Activated CD4-positive, alpha-beta T cell treated with anti-CD3 and anti-CD28 coated beads, Interleukin-2, amount 50 U/mL, for 48 hours (primary cell): ENCODE results near the gene CSTF1.
"Not testable (repeated sequence)": the region's sequence is repeated elsewhere in the genome, so short reads cannot be mapped to it uniquely, and the experiment has no call there.

ENCODE experiments used
- DNase-seq, 2 experiments: peaks; one replicate each; pipeline ENCODE4 v3.0.0-alpha.2; 2020

CSTF1 gene

DNA sequence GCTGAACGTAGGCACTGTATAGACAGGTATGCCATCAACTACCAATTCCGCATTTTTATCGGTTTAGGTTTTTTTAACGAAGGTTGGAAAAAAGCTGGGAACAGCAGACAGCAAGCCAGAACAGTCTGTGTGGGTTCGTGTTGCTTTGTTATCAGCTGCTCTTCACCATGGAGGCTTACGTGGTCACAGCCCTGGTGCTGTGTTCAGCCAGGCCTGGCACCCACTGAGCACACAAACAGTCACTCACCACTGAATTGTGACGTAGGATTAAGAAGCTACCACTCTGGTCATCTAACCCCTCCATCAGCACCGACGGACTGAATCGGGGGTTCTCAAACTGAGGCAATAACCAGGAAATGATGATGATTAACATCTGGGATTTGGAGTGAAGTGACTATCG lies 20.5 kb upstream of the CSTF1 start:
- DNase-seq: no peak

DNA sequence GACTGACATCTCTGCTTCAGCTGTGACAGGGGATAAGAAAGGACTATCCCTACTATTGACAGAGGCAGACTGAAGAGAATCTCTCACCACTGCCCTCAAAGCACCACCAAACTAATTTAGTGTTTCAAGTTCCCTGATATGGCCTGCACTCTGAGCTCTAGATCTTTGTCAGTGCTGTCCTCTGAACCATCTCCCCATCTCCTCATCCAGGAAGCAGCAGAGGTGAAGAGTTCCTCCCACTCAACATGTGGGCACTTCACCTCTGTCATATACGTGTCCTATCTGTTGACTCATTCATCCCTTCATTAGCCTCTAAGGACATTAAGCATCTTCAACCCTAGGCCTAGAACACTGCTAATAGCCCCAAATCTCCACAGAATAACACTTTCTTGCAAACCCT lies 19.6 kb upstream of the CSTF1 start:
- no peak for DNase-seq

DNA sequence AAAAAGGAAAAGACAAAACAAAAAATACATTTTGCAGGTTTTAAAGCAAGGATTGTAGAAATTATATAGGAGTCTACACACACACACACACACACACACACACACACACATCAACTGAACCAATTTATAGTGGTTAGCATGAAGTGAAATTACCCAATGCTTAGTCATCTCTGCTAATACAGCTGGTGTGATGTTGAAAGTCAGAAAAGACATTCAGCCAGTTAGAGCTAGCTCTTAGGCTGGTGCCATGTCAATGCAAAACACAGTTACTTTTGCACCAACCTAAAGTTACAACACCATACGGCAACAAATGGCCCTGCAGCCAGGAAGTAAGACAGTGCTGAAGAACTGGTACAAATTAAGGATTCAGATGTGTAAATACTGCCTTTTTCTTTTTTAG lies 18.5 kb upstream of the CSTF1 start:
- DNase-seq: no peak

- DNase-seq: no peak
These were observed 16.1 kb upstream of the CSTF1 start for GRCh38 chr20:56376331-56376730.

- DNase-seq: no peak
These were observed 14.1 kb upstream of the CSTF1 start for GRCh38 chr20:56378386-56378785.

DNA sequence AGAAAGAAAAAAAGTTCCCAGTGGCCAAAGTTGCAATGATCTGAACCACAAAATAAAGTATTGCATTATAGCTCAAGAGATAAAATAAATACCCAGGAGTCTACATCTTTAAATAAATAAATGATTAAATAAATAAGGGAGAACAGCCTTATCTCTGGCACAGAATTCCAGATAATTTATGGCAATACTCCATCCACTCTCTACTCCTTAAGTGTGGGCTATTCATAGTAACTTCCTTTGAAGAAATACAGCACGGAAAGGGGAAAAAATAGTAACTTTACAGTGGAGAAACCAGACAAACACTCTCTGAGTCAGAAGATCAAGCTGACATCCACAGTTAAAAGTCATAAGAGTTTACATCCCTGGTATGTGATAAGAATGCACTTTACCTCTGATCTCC lies 12.1 kb upstream of the CSTF1 start:
- no peak for DNase-seq

GRCh38 chr20:56381501-56381900 lies 10.9 kb upstream of the CSTF1 start:
- DNase-seq: no peak

- DNase-seq: no peak
These were observed 9.7 kb upstream of the CSTF1 start for GRCh38 chr20:56382696-56383095.

- no peak for DNase-seq
These were observed 9.1 kb upstream of the CSTF1 start for GRCh38 chr20:56383334-56383733.

- DNase-seq: no peak
These were observed 7.3 kb upstream of the CSTF1 start for GRCh38 chr20:56385130-56385529.

DNA sequence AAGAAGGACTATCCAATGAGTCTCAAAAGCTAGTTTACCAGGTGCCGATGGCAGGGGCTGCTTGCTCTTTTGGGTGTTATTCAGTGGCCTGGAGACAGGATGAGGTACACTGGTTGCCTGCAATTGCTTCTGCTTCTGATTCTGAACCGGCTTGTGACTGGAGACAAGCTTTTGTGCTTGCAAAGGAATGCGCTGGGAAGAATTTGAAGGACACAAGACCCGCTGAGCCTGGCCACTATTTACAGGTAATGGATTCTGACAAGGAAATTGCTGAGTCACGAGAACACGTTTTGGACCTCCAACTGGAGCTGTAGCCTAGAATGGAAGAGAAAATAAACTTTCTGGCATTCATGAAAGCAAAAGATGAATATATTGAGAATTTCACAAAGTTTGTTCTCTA lies 6.2 kb upstream of the CSTF1 start:
- no peak for DNase-seq

DNA sequence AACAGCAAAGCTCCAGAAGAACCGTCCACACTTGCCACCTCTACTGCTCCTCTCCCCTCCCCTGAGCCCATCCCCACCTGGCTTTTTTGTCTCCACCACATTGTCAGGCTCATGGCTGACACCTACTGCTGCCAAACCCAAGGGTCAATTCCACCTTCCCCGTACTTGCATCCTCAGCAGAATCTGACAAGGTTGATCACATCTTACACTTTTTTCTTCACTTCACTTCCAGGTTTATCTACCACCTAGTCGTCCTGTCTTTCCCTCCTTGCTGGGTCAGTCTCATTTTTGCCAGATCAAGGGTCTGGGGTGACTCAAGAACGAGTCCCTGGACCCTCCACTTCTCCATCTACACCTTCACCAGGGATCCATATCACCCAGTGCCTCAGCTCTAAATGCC lies 3.6 kb upstream of the CSTF1 start:
- DNase-seq: no peak

- no peak for DNase-seq
These were observed 2.6 kb upstream of the CSTF1 start for GRCh38 chr20:56389807-56390206.

DNA sequence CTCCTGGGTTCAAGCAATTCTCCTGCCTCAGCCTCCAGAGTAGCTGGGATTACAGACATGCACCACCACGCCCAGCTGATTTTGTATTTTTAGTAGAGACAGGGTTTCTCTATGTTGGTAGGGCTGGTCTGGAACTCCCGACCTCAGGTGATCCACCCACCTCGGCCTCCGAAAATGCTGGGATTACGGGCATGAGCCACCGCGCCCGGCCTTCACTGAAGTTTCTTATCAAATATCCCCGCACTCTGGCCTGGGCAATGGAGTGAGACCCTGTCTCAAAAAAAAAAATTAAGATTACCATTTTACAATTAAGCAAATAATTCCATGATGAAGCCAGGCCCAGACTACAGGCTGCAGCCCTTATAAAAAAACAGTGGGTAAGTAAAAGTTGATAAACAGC lies 2.0 kb upstream of the CSTF1 start:
- DNase-seq: not testable (repeated sequence)

GRCh38 chr20:56391037-56391436 lies 1.4 kb upstream of the CSTF1 start:
- DNase-seq: no peak

DNA sequence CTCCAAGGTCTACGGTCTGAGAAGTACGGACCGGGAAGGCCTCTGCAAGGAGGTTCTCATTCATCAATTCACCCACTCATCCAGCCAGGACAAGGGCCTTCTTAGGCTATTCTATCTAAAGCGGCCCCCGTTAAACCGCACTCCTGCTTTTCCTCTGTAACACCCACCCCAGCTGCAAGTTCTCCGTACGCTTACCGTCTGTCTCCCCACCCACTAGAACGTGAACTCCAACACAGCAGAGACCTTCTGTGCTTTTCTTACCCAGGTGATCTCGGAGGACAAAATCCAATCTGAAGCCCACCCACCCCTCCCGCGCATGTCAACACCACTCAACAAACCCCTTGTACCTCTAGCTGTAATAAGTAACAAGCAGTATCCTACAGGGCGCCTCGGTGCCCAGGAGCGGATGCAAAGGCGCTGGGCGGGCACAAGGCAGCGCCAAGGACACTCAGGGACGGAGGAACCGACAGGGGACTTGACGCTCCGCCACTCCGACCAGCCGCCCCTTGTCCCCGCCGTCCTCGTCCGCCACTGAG lies 781 bp upstream of the CSTF1 start:
- DNase-seq: no peak

- DNase-seq: no peak
These were observed 537 bp downstream of the CSTF1 start for GRCh38 chr20:56392881-56393482.

GRCh38 chr20:56393653-56394052 lies 1.2 kb downstream of the CSTF1 start:
- no peak for DNase-seq

GRCh38 chr20:56395166-56395565 lies 2.7 kb downstream of the CSTF1 start:
- no peak for DNase-seq

GRCh38 chr20:56400001-56400640 lies 7.7 kb downstream of the CSTF1 start:
- peak in 1 of 2 experiments; percentile 69 for DNase-seq

DNA sequence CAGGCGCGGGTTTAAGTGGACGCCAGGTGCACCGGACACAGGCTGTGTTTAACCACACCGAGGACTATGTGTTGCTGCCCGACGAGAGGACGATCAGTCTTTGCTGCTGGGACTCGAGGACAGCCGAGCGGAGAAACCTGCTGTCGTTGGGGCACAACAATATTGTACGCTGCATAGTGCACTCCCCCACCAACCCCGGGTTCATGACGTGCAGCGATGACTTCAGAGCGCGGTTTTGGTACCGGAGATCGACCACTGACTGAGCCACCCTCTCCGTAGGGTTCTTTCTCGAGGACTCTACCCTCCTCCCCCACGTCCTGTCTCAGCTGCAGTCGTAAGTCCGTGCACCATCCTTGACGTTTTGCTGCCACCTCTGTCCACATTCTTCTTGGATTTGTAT lies 11.0 kb downstream of the CSTF1 start:
- no peak for DNase-seq

DNA sequence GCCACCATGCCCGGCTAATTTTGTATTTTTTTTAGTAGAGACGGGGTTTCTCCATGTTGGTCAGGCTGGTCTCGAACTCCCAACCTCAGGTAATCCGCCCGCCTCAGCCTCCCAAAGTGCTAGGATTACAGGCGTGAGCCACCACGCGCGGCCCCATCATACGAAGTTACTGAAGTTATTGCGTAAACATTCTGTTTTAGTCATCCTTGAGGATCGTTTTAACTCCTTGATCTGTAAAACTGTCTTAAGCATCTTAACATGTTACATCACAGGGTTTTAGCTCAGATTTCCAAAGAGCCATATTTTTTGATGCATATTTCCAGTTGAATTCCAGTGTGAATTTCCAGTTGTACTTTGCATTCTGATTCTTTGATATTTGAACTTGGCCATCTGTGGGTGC lies 12.9 kb downstream of the CSTF1 start:
- DNase-seq: not testable (repeated sequence)

DNA sequence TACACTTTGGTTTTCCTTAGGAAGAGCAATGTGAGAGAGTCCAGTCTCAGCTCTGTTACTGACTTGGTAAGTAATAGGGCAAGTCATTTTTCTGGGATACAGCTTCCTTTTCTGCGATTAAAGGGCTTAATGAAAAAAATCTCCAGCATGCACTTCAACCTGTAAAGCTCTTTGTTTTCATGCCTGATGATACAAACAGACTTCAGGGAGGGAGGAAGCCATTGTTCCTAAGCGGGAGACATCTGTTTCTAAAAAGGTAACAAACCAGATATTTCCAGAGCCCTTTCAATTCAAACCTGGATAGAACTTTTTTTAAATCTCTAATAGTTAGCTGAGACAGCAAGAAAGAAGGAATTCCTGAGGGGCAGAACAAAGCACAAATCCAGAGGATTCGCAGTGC lies 14.5 kb downstream of the CSTF1 start:
- no peak for DNase-seq

- no peak for DNase-seq
These were observed 17.1 kb downstream of the CSTF1 start for GRCh38 chr20:56409521-56409920.

- no peak for DNase-seq
These were observed 17.5 kb downstream of the CSTF1 start for GRCh38 chr20:56409956-56410355.
